Fibroblast of the aortic adventitia (primary cell): ENCODE results near the gene RNF220. TPM values are rescaled to one million over a fixed set of nuclear protein-coding genes. Genes with fewer than 3 reads are reported as not detected.

ENCODE experiments used
- DNase-seq: peaks from one replicate; pipeline ENCODE4 v3.0.0-alpha.2; 2010; ENCODE audit warnings: low read depth
- H3K4me3 ChIP-seq: 2 replicates; pipeline ENCODE4 v1.5.1; 2011; ENCODE audit warnings: low read depth, mild to moderate bottlenecking, control low read depth, low read length, moderate library complexity
- total RNA-seq: library from RNA; depleted of rRNA; stranded (reverse); fragments of >200 nt; gene quantifications from 2 replicates; pipeline ENCODE4 v1.2.3, GENCODE V29; 2012; ENCODE audit warnings: low replicate concordance
- TF ChIP-seq, protein P1 (sequence below): IDR thresholded peaks from 2 replicates; pipeline ENCODE4 v1.5.1; 2011; ENCODE audit warnings: mild to moderate bottlenecking, low read length, control low read depth, inconsistent platforms; ENCODE audit not compliant: insufficient read depth

Gene RNF220
- total RNA-seq, 1 donor = 51.2 TPM

- no peak for DNase-seq
- no peak overlapping the region for H3K4me3 ChIP-seq
- TF ChIP-seq, protein P1, sequence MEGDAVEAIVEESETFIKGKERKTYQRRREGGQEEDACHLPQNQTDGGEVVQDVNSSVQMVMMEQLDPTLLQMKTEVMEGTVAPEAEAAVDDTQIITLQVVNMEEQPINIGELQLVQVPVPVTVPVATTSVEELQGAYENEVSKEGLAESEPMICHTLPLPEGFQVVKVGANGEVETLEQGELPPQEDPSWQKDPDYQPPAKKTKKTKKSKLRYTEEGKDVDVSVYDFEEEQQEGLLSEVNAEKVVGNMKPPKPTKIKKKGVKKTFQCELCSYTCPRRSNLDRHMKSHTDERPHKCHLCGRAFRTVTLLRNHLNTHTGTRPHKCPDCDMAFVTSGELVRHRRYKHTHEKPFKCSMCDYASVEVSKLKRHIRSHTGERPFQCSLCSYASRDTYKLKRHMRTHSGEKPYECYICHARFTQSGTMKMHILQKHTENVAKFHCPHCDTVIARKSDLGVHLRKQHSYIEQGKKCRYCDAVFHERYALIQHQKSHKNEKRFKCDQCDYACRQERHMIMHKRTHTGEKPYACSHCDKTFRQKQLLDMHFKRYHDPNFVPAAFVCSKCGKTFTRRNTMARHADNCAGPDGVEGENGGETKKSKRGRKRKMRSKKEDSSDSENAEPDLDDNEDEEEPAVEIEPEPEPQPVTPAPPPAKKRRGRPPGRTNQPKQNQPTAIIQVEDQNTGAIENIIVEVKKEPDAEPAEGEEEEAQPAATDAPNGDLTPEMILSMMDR = no peak
These were observed 160.2 kb downstream of the RNF220 start for GRCh38 chr1:44565259-44565750.

- no peak for DNase-seq
- TF ChIP-seq, protein P1 = no peak
These were observed 160.8 kb downstream of the RNF220 start for GRCh38 chr1:44565833-44566232.

GRCh38 chr1:44566281-44567046, 161.4 kb downstream of the RNF220 start:
- TF ChIP-seq, protein P1 = no peak
- DNase-seq = no peak
- no peak overlapping the region for H3K4me3 ChIP-seq

More at GRCh38 chr1:44565833-44566232, 160.8 kb downstream of the RNF220 start:
- H3K4me3 ChIP-seq = no peak overlapping the region

DNA sequence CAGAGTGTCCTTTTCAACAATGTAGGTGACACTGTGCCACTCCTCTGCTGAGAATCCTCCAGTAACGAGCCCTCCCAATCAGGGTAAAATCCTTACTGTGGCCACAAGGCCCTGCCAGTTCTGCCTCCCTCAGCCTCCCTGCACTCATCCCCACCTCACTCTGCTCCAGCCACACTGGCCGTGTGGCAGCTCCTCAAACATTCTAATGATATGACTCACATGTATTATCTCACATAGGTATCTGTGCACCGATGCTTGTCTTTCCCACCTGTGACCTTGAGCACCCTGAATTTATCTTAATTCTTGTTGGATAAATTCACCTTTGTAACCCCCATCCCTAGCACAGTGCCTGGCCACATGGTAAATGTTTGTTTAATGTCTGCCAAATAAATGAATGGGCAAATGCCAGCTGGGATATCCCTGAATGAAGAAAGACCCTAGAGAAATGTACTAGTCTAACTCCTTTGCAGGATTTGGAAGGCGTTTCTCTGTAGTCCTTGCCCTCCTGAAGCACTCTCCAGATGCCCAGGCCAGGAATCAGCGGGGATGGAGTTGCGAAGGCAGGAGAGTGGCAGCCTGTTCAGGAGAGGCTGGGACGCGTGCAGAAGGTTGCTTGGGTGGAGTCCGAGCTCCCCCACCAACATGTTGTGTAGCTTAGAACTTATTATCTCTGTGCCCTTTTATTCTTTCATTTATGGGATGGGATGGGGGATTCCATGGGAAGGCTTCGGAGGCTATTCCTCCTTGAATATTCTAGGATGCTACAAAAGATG, 163.3 kb downstream of the RNF220 start:
- TF ChIP-seq, protein P1 = no peak
- DNase-seq = no peak
- H3K4me3 ChIP-seq = no peak overlapping the region

- DNase-seq = no peak
- TF ChIP-seq, protein P1 = no peak
- H3K4me3 ChIP-seq = no peak overlapping the region
These were observed 164.4 kb downstream of the RNF220 start for GRCh38 chr1:44569491-44569890.

- TF ChIP-seq, protein P1 = peak; percentile 29
- no peak for DNase-seq
- no peak overlapping the region for H3K4me3 ChIP-seq
These were observed 166.9 kb downstream of the RNF220 start for GRCh38 chr1:44571712-44572571.
